Hepatocyte (in vitro differentiated cells): ENCODE results near the gene LDB3. TPM values are rescaled to one million over a fixed set of nuclear protein-coding genes. Genes with fewer than 3 reads are reported as not detected.
A peak's percentile ranks its signal among the peaks of the same experiment; 100 is the strongest.

ENCODE experiments used
- DNase-seq: peaks from one replicate; pipeline ENCODE4 v3.0.0-alpha.2; 2016; ENCODE audit warnings: low spot score
- H2AFZ ChIP-seq: fragments of 200-600 bp; sonication (generic); 2 replicates; pipeline ENCODE4 v1.6.0; 2016; ENCODE audit warnings: antibody characterized with exemption, mild to moderate bottlenecking
- H3K27ac ChIP-seq: fragments of 200-600 bp; sonication (generic); 2 replicates; pipeline ENCODE4 v1.5.1; 2016; ENCODE audit warnings: mild to moderate bottlenecking
- H3K27me3 ChIP-seq: fragments of 200-600 bp; sonication (generic); 2 replicates; pipeline ENCODE4 v1.6.1; 2016
- H3K36me3 ChIP-seq: fragments of 200-600 bp; sonication (generic); replicated peaks from 2 replicates; pipeline ENCODE4 v1.5.1; 2016; ENCODE audit warnings: low read depth; ENCODE audit not compliant: insufficient read depth
- H3K4me1 ChIP-seq: fragments of 200-600 bp; sonication (generic); 2 replicates; pipeline ENCODE4 v1.5.1; 2016; ENCODE audit warnings: mild to moderate bottlenecking, moderate library complexity; ENCODE audit not compliant: insufficient read depth
- H3K4me2 ChIP-seq: fragments of 200-600 bp; sonication (generic); 2 replicates; pipeline ENCODE4 v1.6.0; 2016
- H3K4me3 ChIP-seq: fragments of 200-600 bp; sonication (generic); 2 replicates; pipeline ENCODE4 v1.5.1; 2016; ENCODE audit warnings: mild to moderate bottlenecking
- H3K79me2 ChIP-seq: fragments of 200-600 bp; sonication (generic); 2 replicates; pipeline ENCODE4 v1.6.0; 2017; ENCODE audit warnings: mild to moderate bottlenecking
- H3K9me2 ChIP-seq: fragments of 200-600 bp; sonication (generic); replicated peaks from 2 replicates; pipeline ENCODE4 v1.6.0; 2017; ENCODE audit warnings: mild to moderate bottlenecking; ENCODE audit not compliant: insufficient read depth
- H3K9me3 ChIP-seq: fragments of 200-600 bp; sonication (generic); 2 replicates; pipeline ENCODE4 v1.5.1; 2016; ENCODE audit warnings: low read depth, mild to moderate bottlenecking
- H4K20me1 ChIP-seq: fragments of 200-600 bp; sonication (generic); 2 replicates; pipeline ENCODE4 v1.6.0; 2016; ENCODE audit warnings: mild to moderate bottlenecking; ENCODE audit not compliant: insufficient read depth, poor library complexity, severe bottlenecking
- CTCF ChIP-seq: fragments of 200-600 bp; sonication (generic); IDR thresholded peaks from 2 replicates; pipeline ENCODE4 v1.5.1; 2016; ENCODE audit warnings: antibody characterized with exemption, mild to moderate bottlenecking; ENCODE audit not compliant: poor library complexity
- EZH2 ChIP-seq: fragments of 200-600 bp; sonication (generic); IDR thresholded peaks from 2 replicates; pipeline ENCODE4 v1.6.1; 2016; ENCODE audit warnings: antibody characterized with exemption, mild to moderate bottlenecking, borderline replicate concordance
- EZH2phosphoT487 ChIP-seq: fragments of 200-600 bp; sonication (generic); IDR thresholded peaks from one replicate; pipeline ENCODE4 v1.6.1; 2018; ENCODE audit warnings: antibody characterized with exemption, mild to moderate bottlenecking, low read depth, moderate library complexity; ENCODE audit not compliant: unreplicated experiment, severe bottlenecking
- WGBS: methylation state at CpG from one replicate; pipeline ENCODE4 v1.1.6; 2016; ENCODE audit warnings: low lambda C conversion rate; ENCODE audit errors: missing lambda C conversion rate; 5-methylcytosine and 5-hydroxymethylcytosine counted together
- polyA plus RNA-seq: library from polyadenylated mRNA; unstranded; fragments of >200 nt; fragmentation: Nextera tagmentation; extraction: Ambion mirVana; gene quantifications from 2 replicates; pipeline ENCODE4 v1.2.1, GENCODE V29; 2016
- total RNA-seq: library from RNA; depleted of rRNA; stranded (reverse); fragments of >200 nt; gene quantifications from 2 replicates; pipeline ENCODE4 v1.2.3, GENCODE V29; 2014

LDB3 gene
- total and polyA plus RNA-seq, 2 experiments from 2014 or later = 0.31 TPM; not detected in 1

GRCh38 chr10:86698207-86698940 is 30.1 kb downstream of the LDB3 start:
- TF ChIP-seq EZH2 (no peak), CTCF (peak; percentile 8), EZH2phosphoT487 (no peak)
- Histone ChIP-seq H4K20me1 (no peaks in the 10 kb centered on the region), H3K4me2 (no peak overlapping the region), H3K9me2 (no peaks in the 10 kb centered on the region), H3K36me3 (no peaks in the 10 kb centered on the region), H2AFZ (no peak overlapping the region), H3K4me1 (peaks cover 3% of the 10 kb centered on the region), H3K9me3 (no peaks in the 10 kb centered on the region), H3K4me3 (no peak overlapping the region), H3K79me2 (no peaks in the 10 kb centered on the region), H3K27ac (no peak overlapping the region), H3K27me3 (no peaks in the 10 kb centered on the region)
- WGBS = 86% methylated on average over 9 of the region's 9 CpGs
- DNase-seq = no peak

DNA sequence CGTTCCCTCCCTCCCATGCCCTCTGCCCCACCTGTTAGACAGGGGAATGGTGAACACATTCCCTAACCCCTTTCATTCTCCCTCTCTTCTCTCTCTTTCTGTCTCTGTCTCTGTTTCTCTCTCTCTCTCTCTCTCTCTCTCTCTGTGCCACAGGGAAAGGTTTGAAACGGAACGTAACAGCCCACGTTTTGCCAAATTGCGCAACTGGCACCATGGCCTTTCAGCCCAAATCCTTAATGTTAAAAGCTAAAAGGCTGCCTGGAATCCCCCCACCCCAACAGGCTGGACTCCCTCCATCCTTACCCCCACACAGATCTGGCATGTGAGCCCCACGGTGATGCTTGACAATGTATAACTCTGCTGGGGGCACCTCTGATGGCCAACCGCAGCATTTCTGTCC is 30.8 kb downstream of the LDB3 start:
- H3K27me3 ChIP-seq = no peaks in the 10 kb centered on the region
- 97% methylated on average over 7 of the region's 7 CpGs for WGBS
- no peaks in the 10 kb centered on the region for H3K79me2 ChIP-seq
- no peak overlapping the region for H3K27ac ChIP-seq
- H3K4me1 ChIP-seq = no peaks in the 10 kb centered on the region
- TF ChIP-seq CTCF (no peak), EZH2phosphoT487 (no peak)
- H3K9me2 ChIP-seq = no peaks in the 10 kb centered on the region
- no peaks in the 10 kb centered on the region for H4K20me1 ChIP-seq
- H3K4me3 ChIP-seq = no peak overlapping the region
- no peak overlapping the region for H3K4me2 ChIP-seq
- DNase-seq = no peak
- H3K36me3 ChIP-seq = no peaks in the 10 kb centered on the region
- H2AFZ ChIP-seq = no peak overlapping the region
- H3K9me3 ChIP-seq = no peaks in the 10 kb centered on the region

- no peaks in the 10 kb centered on the region for H3K4me1 ChIP-seq
- no peaks in the 10 kb centered on the region for H3K9me2 ChIP-seq
- no peak overlapping the region for H3K4me3 ChIP-seq
- H3K79me2 ChIP-seq = no peaks in the 10 kb centered on the region
- no peak overlapping the region for H3K4me2 ChIP-seq
- no peaks in the 10 kb centered on the region for H3K27me3 ChIP-seq
- no peaks in the 10 kb centered on the region for H4K20me1 ChIP-seq
- no peaks in the 10 kb centered on the region for H3K9me3 ChIP-seq
- no peaks in the 10 kb centered on the region for H3K36me3 ChIP-seq
- H2AFZ ChIP-seq = no peak overlapping the region
- DNase-seq = no peak
- no peak for TF ChIP-seq EZH2phosphoT487
- no peak for TF ChIP-seq CTCF
- no peak for TF ChIP-seq EZH2
- no peak overlapping the region for H3K27ac ChIP-seq
- 83% methylated on average over 8 of the region's 8 CpGs for WGBS
Observed at GRCh38 chr10:86699541-86699940, 31.2 kb downstream of the LDB3 start.
